H1 (cell line): Measurements from ENCODE around the gene WDR31. TPM values are rescaled to one million over a fixed set of nuclear protein-coding genes. Genes with fewer than 3 reads are reported as not detected.

Experiments used
- ATF3 ChIP-seq: IDR thresholded peaks from 2 replicates; pipeline ENCODE4 v1.6.1; 2011; ENCODE audit warnings: low read depth, mild to moderate bottlenecking, low read length; ENCODE audit not compliant: insufficient read depth
- CHD7 ChIP-seq: fragments of 300-600 bp; sonication (generic); IDR thresholded peaks from 2 replicates; pipeline ENCODE4 v1.7.1; 2012; ENCODE audit warnings: low read length, moderate library complexity, mild to moderate bottlenecking, inconsistent platforms; ENCODE audit not compliant: insufficient replicate concordance
- E2F6 ChIP-seq: IDR thresholded peaks from 2 replicates; pipeline ENCODE4 v1.6.1; 2012; ENCODE audit warnings: inconsistent platforms
- GTF2F1 ChIP-seq: IDR thresholded peaks from 2 replicates; pipeline ENCODE4 v1.6.1; 2012; ENCODE audit warnings: low read depth, low read length, improper control_type of control experiment, borderline replicate concordance
- HDAC6 ChIP-seq: IDR thresholded peaks from one replicate; pipeline ENCODE4 v1.7.1; 2012; ENCODE audit warnings: low read depth, mild to moderate bottlenecking, inconsistent platforms, low read length, moderate library complexity
- POU5F1 ChIP-seq: IDR thresholded peaks from 2 replicates; pipeline ENCODE4 v1.6.1; 2011; ENCODE audit warnings: low read depth, mild to moderate bottlenecking, low read length, moderate library complexity
- RXRA ChIP-seq: IDR thresholded peaks from 2 replicates; pipeline ENCODE4 v1.6.1; 2011; ENCODE audit warnings: low read depth, mild to moderate bottlenecking, low read length, moderate library complexity; ENCODE audit not compliant: insufficient read depth
- SIN3A ChIP-seq, 2 experiments: IDR thresholded peaks in 1 of 2; conservative IDR thresholded peaks in 1 of 2; 2 replicates each; pipeline ENCODE4 v1.6.1; 2011 to 2012; ENCODE audit warnings: low read length in 2 of 2, improper control_type of control experiment in 1 of 2, low read depth in 1 of 2, mild to moderate bottlenecking in 1 of 2
- SP2 ChIP-seq: IDR thresholded peaks from 2 replicates; pipeline ENCODE4 v1.6.1; 2012; ENCODE audit warnings: mild to moderate bottlenecking, low read length, inconsistent platforms
- ZNF274 ChIP-seq: IDR thresholded peaks from 2 replicates; pipeline ENCODE4 v1.7.0; 2012; ENCODE audit warnings: low read length, borderline replicate concordance; ENCODE audit errors: extremely low read depth
- polyA plus RNA-seq, 7 experiments: library from polyadenylated mRNA; depleted of rRNA in 3 of 7; stranded (reverse) in 5 of 7; unstranded in 2 of 7; fragments of >200 nt in 5 of 7; fragments of 200-250 nt in 2 of 7; gene quantifications; 1 replicate in 5 of 7; 2 replicates in 1 of 7; 4 replicates in 1 of 7; pipeline versions ENCODE4 v1.2.1 to v1.2.3, GENCODE V29; 2011 to 2013; ENCODE audit warnings: missing spikeins in 2 of 7, mixed read lengths in 2 of 7
- total RNA-seq: library from RNA; stranded (reverse); fragmentation: NEBNext Ultra II Directional; extraction: Animal tissue kit (Norgen Biotek cat#: 25700); gene quantifications from 2 replicates; pipeline ENCODE4 v1.2.1, GENCODE V29; 2021

WDR31 gene
- total and polyA plus RNA-seq, 2 of the 8 experiments (the other 6 are each of a cell fraction or from before 2014, with no cell fraction given): 0.27 to 0.28 TPM

GRCh38 chr9:113311961-113312360 lies 28.1 kb downstream of the WDR31 start (continued):
- TF ChIP-seq CHD7 (no peak), SP2 (no peak), ATF3 (no peak), POU5F1 (no peak), ZNF274 (no peak), RXRA (no peak), GTF2F1 (no peak), SIN3A (conservative IDR thresholded peaks at IDR 0.05 in 1 of 2, IDR thresholded peaks at IDR 0.05 in 1 of 2; ENCODE audit: low read depth in 1 of 2, low read length in 2 of 2) (no peak), E2F6 (no peak), HDAC6 (no peak)
